HG03060 (cell line): ENCODE data around the gene ANKRD53.

Experiments used
- ATAC-seq: cut with Tn5 transposase; IDR thresholded peaks from one replicate; pipeline ENCODE4 v1.9.1; 2021; ENCODE audit warnings: low read depth, moderate number of reproducible peaks; ENCODE audit not compliant: unreplicated experiment

Gene ANKRD53

GRCh38 chr2:70964133-70964532 is 14.3 kb upstream of the ANKRD53 start:
- ATAC-seq, result no peak

- no peak for ATAC-seq
These were observed 13.6 kb upstream of the ANKRD53 start for GRCh38 chr2:70964596-70965386.

GRCh38 chr2:70965506-70965905 is 12.9 kb upstream of the ANKRD53 start:
- no peak for ATAC-seq

GRCh38 chr2:70966681-70967080 is 11.7 kb upstream of the ANKRD53 start:
- no peak for ATAC-seq

- no peak for ATAC-seq
These were observed 11.2 kb upstream of the ANKRD53 start for GRCh38 chr2:70967189-70967588.

- ATAC-seq, result no peak
These were observed 3.8 kb upstream of the ANKRD53 start for GRCh38 chr2:70974592-70974991.

GRCh38 chr2:70975237-70975636 is 3.2 kb upstream of the ANKRD53 start:
- ATAC-seq, result no peak

- ATAC-seq, result no peak
These were observed 725 bp upstream of the ANKRD53 start for GRCh38 chr2:70977605-70978205.

GRCh38 chr2:70979180-70979488 is 704 bp downstream of the ANKRD53 start:
- ATAC-seq, result no peak

GRCh38 chr2:70979626-70980025 is 1.2 kb downstream of the ANKRD53 start:
- no peak for ATAC-seq

- no peak for ATAC-seq
These were observed 3.0 kb downstream of the ANKRD53 start for GRCh38 chr2:70981421-70981820.

- ATAC-seq, result no peak
These were observed 3.7 kb downstream of the ANKRD53 start for GRCh38 chr2:70981866-70982810.

GRCh38 chr2:70982971-70983370 is 4.5 kb downstream of the ANKRD53 start:
- no peak for ATAC-seq

- ATAC-seq, result no peak
These were observed 5.2 kb downstream of the ANKRD53 start for GRCh38 chr2:70983506-70984227.

- ATAC-seq, result no peak
These were observed 5.8 kb downstream of the ANKRD53 start for GRCh38 chr2:70984228-70984575.

GRCh38 chr2:70984576-70985282 is 6.3 kb downstream of the ANKRD53 start:
- ATAC-seq, result no peak

- no peak for ATAC-seq
These were observed 6.9 kb downstream of the ANKRD53 start for GRCh38 chr2:70985283-70985688.

- ATAC-seq, result no peak
These were observed 7.5 kb downstream of the ANKRD53 start for GRCh38 chr2:70985956-70986355.

- ATAC-seq, result no peak
These were observed 8.2 kb downstream of the ANKRD53 start for GRCh38 chr2:70986499-70987189.

GRCh38 chr2:70987386-70987785 is 9.0 kb downstream of the ANKRD53 start:
- ATAC-seq, result no peak
